Cortex of kidney (tissue), 1 donor: Measurements from ENCODE around the gene HACD2.

Experiments
- DNase-seq: peaks from one replicate; lab custom pipeline; 2025; lab: John Stamatoyannopoulos, UW

The HACD2 gene

DNA sequence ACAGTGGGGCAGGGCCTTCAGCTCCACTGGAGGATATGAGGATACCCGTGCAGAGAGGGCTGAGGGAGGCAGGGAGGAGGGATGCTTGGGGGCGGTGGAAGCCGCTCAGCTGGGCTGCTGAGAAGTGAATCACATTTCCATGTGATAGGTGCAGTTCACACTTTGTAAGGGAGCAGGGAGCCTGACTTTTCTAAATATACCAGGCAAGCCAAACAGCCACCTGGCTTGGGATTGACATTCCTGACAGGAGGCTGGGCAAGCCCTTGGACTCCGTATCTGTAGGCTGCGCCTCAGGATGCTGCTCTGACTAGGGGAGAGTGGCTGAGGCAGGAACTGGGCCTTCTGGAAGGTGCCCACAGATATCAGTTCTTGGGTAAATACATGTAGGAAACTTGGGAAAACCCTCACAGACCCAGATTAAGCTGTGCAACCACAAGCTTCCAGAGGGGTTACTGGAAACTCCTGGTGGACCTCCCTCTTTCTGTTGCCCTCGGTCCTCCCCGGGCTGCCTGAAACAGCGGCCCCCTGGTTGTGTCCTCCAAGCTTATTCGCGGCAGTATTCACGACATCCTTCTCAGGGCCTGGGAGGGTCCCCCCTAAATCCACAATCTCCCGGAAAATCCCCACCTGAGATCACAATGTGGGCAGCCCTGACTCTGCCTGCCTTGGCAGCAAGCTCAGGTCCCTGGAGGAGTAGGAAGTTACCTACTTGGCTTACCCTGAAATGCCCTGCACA is 103.0 kb downstream of the HACD2 start:
- DNase-seq = no peak

DNA sequence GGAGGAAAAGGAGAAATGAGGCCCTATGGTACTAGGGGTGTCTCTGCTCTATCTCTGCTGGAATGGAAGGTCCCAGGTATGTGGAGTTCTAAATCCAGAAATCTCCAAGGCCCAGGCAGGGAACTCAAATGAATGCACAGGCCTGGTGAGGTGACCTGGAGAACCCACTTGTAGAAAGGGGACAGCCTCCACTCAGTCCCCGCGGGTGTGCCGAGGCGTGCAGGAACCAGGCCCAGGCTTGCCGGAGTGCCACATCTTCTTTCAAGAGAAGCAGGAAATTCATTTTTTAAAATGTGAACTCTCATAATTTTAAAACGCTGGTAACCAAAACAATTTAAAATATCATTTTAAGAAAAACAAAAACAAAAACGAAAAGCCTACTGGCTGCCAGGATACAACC is 103.8 kb downstream of the HACD2 start:
- no peak for DNase-seq

DNA sequence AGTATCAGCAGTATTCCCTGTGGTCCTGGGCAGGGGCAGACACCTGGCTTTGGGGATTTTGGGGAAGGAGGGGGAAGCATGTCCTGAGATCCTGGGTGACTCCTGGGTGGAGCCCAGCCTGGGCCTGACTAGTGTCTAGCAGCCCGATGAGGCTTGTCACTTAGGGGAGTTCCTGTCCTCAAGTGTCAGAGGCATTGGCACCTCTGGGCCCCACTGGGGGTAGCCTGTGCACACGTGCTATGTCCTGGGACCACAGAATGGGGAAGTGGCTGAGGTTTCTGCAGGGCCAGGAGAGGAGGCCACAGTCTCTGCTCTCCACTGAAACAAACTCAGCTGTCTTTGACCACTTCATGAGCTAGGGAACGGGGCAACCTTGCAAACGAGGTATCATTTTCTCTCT is 104.4 kb downstream of the HACD2 start:
- no peak for DNase-seq

DNA sequence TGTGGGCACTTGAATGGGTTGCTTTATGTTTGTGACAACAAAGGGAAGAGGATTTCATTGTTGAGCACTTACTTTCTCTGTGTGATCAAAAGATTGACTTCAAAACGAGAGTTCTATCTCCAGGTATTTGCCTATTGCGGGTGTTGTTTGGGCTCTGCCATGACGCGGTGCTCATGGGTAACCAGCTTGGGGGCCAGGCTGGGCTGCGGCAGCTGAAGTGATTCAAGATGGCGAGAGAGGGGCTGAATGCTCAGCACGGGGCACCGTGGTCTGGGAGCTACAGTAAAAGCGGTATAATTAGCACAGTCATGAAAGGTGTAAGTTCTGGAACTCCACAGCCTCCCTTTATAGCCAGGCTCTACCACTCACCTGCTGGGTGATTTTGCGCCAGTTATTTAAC is 105.0 kb downstream of the HACD2 start:
- DNase-seq = no peak

DNA sequence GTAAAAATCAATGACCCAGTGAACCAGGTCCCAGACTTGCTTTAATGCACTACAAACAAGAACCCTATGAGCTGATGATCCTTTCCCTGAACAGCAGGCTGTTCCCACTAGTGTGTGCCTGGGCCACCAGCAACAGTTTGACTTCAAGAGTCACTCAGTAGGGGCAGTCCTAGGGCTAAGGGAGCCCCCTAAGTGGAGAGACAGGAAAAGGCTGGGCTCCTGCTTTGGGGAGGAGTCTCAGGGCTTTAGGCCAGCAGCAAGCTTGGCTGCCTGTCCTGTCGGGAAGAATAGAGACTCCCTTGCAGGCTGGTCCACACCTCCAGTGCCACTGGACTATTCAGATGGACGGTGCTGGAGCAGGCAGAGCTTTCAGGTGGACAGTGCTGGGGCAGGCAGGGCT is 106.5 kb downstream of the HACD2 start:
- no peak for DNase-seq

DNA sequence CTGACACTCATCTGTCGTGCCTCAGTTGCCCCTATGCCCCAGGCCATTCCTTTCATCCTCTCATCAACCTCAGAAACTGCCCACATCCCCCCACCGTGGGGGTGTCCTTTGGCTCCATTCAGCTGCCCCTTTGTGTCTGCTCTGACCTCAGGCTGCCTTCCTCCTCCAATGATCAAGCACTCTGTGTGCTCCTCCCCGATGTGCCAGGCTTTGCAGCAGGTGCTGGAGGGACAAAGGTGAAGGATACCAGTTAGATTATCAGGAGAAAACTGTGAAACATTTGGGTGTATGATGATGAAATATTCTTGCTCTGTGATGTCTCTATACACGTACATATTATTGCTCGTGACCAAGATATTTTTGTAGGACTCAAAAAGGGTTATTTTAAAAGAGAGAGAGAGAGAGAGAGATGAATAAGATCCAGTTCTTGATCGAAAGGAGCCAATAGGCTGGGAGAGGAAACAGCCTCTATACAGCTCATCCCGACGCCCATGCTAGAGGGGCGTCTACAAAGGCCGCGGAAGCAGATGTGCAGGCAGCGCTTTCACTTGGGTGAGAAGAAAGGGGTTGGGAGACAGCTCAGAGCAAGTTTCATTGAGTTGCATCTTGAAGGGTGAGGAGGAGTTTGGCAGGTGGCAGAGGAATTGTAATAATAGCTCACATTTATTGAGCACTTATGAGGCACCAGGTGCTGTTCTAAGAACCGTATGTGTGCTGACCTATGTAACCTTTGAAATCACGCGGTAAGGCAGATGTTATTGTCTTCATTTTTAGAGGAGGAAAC is 107.7 kb downstream of the HACD2 start:
- DNase-seq = no peak

DNA sequence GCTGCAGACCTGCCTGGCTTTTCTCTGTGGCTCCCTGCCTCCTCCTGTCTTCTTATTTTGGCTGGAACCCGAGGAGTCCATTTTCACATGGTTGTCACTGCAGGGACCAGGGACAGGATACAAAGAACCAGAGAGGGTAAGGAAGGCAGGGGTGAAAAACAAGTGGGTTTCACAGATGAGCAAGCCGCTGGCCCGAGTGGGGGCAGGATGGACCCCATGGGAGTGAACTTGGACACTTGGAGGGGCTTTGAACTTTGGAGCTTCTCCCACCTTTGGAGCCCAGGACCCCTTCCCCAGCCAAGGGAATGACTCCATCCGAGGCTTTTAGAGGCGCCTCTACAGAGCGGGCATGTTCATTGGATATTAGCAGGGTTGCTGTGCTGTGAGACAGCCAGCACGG is 109.1 kb downstream of the HACD2 start:
- no peak for DNase-seq

DNA sequence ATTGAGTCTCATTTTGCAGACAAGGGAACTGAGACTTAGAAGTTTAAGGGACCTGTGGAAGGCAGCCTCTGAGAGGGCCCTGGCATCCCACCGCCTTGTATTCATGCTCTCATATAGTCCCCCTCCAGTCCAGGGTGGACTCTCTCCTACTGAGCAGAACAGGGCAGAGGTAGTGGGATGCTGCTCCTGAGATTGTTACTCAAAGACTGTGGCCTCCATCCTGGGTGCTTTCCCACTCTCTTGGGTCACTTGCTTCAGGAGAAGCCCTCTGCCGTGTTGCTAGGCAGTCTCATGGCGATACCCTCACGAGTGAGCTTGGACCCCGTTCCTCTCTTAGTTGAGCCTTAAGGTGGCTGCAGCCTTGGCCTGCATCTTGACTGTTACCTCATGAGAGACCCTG is 113.7 kb downstream of the HACD2 start:
- no peak for DNase-seq

DNA sequence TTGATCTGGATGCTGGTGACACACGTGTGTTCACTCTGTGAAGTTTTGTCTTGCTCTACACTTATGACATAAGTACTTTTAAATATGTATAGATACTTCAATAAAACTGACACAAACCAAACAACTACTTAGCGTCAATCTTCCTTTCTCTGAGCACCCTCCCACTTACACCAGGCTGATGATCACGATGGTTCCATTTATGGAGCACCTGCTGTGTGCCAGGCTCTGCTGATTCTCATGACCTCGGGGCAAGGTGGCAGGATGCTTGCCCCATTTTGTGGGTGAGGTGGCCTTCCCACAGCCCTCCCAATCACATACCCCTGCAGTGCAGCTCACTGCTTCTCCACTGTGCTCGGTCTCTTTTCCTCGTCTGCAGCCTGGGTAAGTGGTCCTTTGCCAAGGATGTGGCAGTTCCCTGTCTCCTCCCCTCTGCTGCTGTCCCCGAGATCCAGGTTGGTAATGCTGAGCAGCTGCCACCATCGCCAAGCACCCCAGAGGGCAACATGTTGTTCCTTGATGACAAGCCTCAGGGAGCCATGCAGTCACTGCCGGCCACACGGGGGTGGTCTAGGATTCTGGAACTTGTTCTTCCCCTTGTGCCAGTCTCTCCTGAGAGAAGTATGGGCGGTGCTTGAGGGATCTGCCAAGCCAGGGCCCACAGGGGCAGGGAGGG is 115.4 kb downstream of the HACD2 start:
- no peak for DNase-seq

DNA sequence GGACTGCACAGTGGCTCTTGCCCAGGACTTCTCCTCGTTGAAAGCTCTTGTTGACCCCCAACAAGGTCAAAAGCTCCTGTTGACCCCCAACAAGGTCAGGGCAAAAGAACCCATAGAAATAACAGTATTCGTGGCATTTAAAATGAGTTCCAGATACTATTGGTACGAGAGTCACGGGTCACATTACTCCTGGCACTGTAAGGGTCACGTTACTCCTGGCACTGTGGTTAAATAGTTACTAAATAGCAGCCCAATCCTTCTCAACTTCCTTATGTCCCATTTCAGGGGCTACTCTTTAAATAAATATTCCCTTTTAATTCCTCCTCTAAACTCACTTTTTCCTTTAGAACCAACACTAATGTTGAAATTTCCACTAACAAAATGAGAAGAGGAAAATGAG is 117.8 kb downstream of the HACD2 start:
- no peak for DNase-seq

DNA sequence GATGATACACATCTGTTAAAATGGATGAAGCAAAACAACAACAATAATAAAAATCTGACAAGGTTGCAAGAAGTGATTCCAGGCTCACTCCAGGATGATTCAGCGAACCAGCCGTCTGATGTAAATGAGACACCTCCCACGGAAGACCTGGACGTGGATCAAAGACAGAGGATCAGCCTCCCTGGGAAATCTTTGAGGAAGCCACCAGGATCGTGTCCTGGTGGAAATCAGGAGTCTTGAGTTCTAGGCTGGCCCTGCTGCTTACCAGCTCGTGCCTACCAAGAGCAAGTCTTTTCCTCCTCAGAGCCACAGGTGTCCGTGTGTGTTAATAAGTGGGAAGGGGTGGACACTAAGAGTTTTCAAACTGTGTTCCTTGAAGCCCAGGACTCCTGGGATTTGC is 120.6 kb downstream of the HACD2 start:
- DNase-seq = no peak

DNA sequence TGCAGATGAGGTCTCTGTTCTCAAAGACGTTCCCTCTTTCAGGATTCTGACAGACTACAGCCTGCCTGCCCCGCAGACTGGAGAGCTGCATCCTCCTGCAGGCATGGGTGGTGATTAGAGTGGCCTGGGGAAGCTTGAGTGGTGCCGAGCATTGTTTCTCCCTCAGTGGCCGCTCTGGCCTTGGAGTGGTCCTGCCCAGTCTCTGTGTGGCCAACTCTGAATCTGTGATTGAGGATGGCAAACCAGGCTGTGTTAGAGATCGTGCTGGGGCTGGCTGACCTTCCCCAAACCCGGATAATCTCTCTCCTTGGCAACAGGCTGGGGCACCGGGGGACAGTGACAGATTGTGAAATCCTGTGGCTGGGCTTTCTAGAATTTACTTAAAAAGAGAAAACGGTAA is 125.0 kb downstream of the HACD2 start:
- no peak for DNase-seq

DNA sequence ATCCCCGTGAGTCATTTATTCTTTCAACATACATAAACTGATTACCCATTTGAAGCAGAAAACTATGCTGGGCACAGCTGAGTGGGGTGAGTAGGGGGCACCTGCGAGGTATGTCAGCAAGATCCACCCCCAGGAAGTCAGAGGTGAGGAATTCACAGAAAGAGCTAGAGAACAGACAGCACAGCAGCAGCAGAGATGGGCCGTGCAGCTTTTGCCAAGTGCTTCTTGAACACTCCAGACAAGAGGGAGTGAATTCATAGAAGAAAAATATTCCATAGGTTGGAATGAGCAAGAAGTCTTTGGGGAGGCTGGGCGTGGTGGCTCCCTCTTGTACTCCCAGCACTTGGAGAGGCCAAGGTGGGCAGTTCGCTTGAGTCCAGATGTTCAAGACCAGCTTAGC is 126.6 kb downstream of the HACD2 start:
- no peak for DNase-seq

DNA sequence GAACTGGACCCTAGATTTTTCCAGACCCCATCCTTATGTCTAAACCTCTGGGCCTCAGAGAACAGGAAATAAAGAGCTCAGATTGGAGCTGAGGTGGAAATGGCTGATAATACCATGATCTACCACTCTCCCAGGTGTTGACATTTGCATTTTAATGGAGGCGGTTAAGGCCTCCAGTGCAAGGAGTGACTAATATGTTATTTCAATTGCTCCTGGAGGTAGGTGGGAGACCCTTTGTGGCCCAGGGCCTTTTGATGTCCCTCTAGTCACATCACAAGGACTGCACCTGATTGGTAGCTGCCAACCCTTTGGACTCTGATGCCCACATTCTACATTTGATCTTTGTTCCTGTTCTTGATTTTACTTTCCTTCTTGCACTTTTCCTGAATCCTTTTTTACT is 127.0 kb downstream of the HACD2 start:
- no peak for DNase-seq

DNA sequence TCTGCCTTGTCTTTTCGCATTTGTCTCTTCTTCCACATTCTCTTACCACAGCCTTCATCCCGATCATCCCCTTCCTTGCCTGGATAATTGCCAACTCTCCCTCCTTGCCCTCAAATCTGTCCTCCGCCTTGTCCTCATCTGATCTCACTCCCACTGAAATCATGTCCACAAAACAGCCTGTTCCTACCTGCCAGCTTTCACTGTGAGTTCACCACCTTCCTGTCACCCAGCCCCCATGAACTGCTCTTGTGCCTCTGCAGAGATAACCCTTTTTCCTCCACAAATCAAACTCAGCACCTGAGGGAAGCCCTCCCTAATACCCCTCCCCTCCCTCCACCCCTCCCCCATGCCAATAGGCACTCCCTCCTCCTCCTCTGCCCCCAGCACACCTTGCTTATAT is 131.2 kb downstream of the HACD2 start:
- no peak for DNase-seq

DNA sequence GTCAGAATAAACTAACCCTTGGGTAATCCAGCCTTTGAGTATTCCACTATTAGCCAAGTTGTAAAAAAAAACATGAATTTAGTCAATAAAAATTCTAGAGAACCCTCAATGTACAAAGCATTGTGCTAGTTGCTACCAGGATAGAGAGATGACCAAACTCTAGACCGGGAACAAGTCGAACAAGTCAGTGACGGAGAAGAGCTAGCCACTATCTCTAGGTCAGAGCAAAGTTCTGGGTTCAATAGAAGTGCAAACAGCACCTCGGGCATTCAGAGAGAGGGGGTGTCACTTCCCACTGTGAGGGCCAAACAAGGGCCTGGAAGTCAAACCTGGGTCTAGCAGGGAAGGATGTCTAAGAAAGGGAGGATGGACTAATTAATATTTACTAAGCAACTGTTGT is 133.7 kb downstream of the HACD2 start:
- no peak for DNase-seq

DNA sequence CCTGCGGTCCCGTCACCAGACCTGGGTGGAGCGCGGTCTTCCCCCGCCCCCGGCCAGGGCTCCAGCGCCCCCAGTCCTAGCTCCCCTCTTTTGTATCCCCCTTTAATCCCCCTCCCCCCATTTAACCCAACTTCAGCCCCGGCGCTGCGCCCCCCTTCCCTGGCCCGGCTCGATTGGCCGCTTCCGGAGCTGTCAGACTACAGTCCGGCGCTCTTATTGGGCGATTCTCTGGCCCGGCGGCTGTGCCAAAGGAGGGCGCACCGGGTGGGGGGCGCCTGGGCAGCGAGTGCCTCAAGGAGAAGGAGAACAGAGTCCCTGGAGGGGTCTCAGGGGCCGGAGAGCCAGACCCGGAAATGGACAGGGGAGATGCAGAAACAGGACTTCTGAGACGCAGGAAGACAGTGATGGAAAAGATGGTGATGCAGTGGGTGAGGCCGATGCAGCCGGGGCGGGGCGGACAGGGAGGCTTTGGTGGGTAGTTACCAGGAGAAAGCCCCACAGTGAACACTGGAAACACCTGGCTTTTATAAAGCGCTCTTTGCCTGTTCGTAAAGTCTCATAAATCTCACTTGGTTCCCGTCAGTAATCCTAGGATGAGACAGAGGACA is 134.8 kb downstream of the HACD2 start:
- no peak for DNase-seq

DNA sequence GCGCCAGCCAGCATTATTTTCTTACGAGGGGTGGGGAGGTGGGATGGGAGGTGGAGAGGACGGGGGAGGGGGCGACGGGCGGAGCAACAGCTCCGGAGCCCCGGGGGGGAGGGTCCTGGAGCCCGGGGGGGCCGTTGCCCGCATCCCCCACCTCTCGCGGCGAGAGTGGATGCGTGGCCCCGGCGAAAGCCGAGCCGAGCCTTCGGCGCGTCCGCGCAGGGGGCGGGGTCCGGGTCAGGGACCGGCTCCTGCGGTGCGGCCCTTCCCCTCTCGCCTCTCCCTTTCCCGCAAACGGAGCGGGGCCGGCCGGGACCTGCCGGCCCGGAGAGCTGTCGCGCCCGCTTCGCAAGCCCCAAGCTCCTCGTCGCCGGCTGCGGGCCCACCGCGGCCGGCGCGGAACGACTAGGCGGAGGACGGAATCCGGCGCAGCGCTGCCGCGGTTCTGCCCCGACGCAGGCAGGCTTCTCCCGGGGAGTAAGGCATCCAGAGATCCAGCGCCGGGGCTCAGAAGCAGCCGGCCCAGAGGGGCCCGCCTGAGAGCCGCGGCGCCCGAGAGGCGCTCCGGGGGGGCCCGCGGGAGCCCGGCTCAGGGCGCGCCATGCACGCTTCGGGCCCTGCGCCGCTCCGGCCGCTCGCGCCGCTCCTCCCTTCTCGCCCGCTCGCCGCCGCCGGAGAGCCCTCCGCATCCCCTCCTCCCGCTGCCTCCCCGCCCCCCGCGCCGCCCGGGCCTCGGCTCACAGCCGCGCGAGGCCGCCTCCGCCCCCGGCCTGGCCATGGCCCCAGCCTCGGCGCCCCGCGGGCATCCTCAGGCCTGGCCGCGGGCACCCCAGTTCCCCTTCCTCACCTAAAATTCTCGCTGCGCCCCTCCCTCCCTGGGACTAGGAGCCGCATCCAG is 135.5 kb downstream of the HACD2 start:
- DNase-seq = no peak

DNA sequence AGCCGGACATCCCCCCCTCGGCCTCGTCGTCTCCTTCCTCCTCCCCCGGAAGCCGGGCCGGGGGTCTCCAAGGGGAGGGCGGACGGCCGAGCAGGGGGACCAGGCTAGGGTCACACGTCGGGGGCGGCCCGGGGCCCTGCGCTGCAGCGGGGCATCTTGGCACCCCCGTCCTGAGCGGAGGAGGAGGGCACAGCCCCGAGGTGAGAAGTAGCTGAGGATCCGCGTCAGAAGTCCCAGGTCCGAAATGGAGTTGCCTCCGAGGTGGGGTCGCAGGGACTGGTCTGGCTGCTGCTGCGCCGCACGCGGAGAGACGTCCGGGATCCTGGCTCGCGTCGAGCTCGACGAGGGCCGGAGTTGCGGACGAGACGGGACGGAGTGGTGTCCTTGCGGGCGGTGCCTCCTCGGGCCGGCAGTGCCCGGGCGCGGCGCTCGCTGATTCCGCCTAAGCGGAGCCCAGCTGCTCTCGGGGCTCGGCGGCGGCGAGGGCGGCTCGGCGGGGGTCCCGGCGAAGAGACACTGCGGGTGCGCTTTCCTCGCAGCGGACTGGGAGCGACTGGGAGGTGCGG is 136.2 kb downstream of the HACD2 start, which contains the start of gene ADCY5:
Gene ADCY5 (minus strand): TSS at position 555 of the 566 bp plus-strand sequence. CDS start 545 bp downstream, at position 10.
- no peak for DNase-seq

DNA sequence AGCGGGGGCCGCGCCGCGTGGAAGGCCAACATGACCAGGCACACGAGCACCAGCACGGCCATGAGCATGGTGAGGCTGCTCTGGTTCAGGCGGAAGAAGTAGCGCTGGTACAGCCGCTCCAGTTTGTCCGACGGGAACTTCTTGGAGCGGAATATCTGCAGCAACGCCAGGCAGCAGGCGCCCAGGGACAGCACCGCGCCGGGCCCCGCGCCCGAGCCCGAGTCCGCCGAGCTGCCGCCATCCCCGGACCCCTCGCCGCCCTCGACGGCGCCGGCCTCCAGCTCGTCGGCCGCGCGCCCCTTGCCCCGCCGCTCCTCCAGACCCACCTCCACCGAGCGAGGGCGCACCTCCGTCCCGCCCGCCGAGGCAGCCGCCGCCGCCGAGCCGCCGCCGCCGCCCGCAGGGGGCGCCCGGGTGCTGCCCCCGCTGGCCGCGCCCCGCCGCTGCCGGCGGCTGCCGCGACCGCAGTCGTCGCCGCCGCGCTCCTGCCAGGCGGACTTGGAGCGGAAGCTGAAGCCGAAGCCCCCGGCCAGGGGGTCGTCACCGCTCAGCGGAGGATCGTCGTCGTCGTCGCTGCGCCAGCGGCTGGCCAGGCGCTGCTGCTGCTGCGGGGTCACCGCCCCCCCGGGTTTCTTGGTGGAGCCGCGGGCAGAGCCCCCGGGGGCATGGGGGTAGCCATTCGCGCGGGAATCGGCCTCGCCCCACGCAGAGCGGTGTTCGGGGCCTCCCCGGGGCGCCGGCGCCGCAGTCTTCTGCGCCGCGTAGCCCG is 136.9 kb downstream of the HACD2 start:
- DNase-seq = no peak

DNA sequence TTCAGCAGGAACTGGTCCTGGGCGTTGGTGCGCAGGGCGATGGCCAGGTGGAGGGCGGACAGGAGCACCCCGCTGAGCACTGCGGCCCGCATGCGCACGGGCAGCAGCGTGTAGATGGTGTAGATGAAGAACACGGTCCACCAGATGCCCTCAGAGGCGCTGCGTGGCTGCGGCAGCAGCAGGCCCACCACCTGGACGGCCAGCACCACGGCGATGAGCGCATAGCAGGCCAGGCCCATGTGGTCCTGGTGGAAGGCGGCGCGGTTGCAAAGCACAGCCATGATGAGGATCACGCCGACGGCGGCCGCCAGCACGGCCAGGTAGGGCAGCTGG is 137.5 kb downstream of the HACD2 start:
- DNase-seq = no peak
